KMS-11 (cell line): ENCODE measurements around the gene POLR1H.
"Not testable (repeated sequence)": the region's sequence is repeated elsewhere in the genome, so short reads cannot be mapped to it uniquely, and the experiment has no call there.

Experiments
- H2AFZ ChIP-seq: fragments of 200-600 bp; sonication (generic); 2 replicates; pipeline ENCODE4 v1.6.1; 2016; ENCODE audit warnings: antibody characterized with exemption, mixed run types, low read depth
- H3K27ac ChIP-seq: fragments of 200-600 bp; sonication (generic); 2 replicates; pipeline ENCODE4 v1.6.1; 2016; ENCODE audit warnings: mild to moderate bottlenecking, mixed run types
- H3K27me3 ChIP-seq: fragments of 200-600 bp; sonication (generic); 2 replicates; pipeline ENCODE4 v1.6.1; 2017; ENCODE audit warnings: mild to moderate bottlenecking, low read depth, mixed run types, moderate library complexity; ENCODE audit not compliant: insufficient read depth
- H3K36me3 ChIP-seq: fragments of 200-600 bp; sonication (generic); 2 replicates; pipeline ENCODE4 v1.6.1; 2017; ENCODE audit warnings: mild to moderate bottlenecking, mixed run types; ENCODE audit not compliant: insufficient read depth
- H3K4me1 ChIP-seq: fragments of 200-600 bp; sonication (generic); 2 replicates; pipeline ENCODE4 v1.6.1; 2016; ENCODE audit warnings: mild to moderate bottlenecking, low read depth, mixed run types; ENCODE audit not compliant: poor library complexity, severe bottlenecking
- H3K4me2 ChIP-seq: fragments of 200-600 bp; sonication (generic); 2 replicates; pipeline ENCODE4 v1.7.0; 2016; ENCODE audit warnings: mild to moderate bottlenecking, mixed run types
- H3K4me3 ChIP-seq: fragments of 200-600 bp; sonication (generic); IDR thresholded peaks from 2 replicates; pipeline ENCODE4 v1.6.1; 2017; ENCODE audit warnings: low read depth, low read length, mixed read lengths; ENCODE audit not compliant: insufficient read depth
- H3K79me2 ChIP-seq: fragments of 200-600 bp; sonication (generic); 2 replicates; pipeline ENCODE4 v1.6.1; 2016; ENCODE audit warnings: low read depth, mixed run types; ENCODE audit not compliant: insufficient read depth
- H3K9ac ChIP-seq: fragments of 200-600 bp; sonication (generic); 2 replicates; pipeline ENCODE4 v1.6.1; 2016; ENCODE audit warnings: mild to moderate bottlenecking, mixed run types
- H4K20me1 ChIP-seq: fragments of 200-600 bp; sonication (generic); 2 replicates; pipeline ENCODE4 v1.6.1; 2016; ENCODE audit warnings: mild to moderate bottlenecking, mixed run types; ENCODE audit not compliant: insufficient read depth
- CTCF ChIP-seq: fragments of 200-600 bp; sonication (generic); conservative IDR thresholded peaks from 2 replicates; pipeline ENCODE4 v1.6.1; 2017; ENCODE audit warnings: low read depth, mild to moderate bottlenecking, antibody characterized with exemption, low read length, moderate library complexity, mixed read lengths

Gene POLR1H

DNA sequence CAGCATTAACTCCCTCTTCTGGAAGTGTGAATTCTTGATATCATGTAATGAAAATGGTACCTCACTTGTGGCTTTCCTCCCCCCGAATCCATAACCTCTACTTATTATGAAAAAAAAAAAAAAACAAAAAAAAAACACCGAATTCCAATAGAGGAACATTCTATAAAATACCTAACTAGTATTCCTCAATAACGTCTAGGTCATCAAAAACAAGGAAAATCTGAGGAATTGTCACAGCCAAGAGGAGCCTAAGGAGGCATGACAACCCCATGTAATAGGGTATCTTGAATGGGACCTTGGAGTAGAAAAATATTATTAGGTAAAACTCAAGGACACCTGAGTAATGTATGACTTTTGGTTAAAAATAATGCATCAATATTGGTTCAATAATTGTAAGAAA is 38.9 kb upstream of the POLR1H start:
- no peak overlapping the region for H3K27ac ChIP-seq
- H3K9ac ChIP-seq = no peak overlapping the region
- no peaks in the 10 kb centered on the region for H3K79me2 ChIP-seq
- H3K27me3 ChIP-seq = no peaks in the 10 kb centered on the region
- H3K4me3 ChIP-seq = no peak overlapping the region
- no peak overlapping the region for H3K4me2 ChIP-seq
- peaks cover 9% of the 10 kb centered on the region for H3K4me1 ChIP-seq
- no peak overlapping the region for H2AFZ ChIP-seq
- H3K36me3 ChIP-seq = no peaks in the 10 kb centered on the region
- no peaks in the 10 kb centered on the region for H4K20me1 ChIP-seq
- no peak for TF ChIP-seq CTCF

GRCh38 chr6:30022712-30023111 is 38.4 kb upstream of the POLR1H start:
- H3K27me3 ChIP-seq, H3K79me2 ChIP-seq, H3K27ac ChIP-seq, H4K20me1 ChIP-seq, H3K36me3 ChIP-seq, H3K9ac ChIP-seq, H2AFZ ChIP-seq, H3K4me2 ChIP-seq, H3K4me1 ChIP-seq, H3K4me3 ChIP-seq: not testable (repeated sequence)

DNA sequence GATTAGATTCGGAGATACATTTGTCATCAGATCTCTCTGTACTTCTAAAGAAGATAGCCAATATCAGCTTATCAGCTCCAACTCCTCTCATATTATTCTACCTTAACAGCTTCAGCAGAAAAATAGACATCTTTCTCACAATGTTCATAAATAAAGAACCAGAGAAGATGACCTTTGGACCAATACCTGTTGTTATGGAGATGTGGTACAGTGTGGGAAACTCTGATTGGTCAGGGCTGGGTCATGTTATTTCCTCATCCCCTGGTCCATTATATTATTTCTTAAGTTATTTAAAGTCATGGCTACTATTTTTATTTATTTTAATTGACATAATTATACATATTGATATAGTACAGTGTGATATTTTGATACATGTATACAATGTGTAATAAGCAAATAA is 35.9 kb upstream of the POLR1H start:
- Histone ChIP-seq H3K4me2 (no peak overlapping the region), H3K36me3 (no peaks in the 10 kb centered on the region), H3K27ac (no peak overlapping the region), H3K4me3 (no peak overlapping the region), H4K20me1 (no peaks in the 10 kb centered on the region), H3K4me1 (peaks cover 9% of the 10 kb centered on the region), H3K9ac (no peak overlapping the region), H3K79me2 (no peaks in the 10 kb centered on the region), H3K27me3 (no peaks in the 10 kb centered on the region), H2AFZ (no peak overlapping the region)
- TF ChIP-seq CTCF = no peak

- H2AFZ ChIP-seq = no peak overlapping the region
- no peak overlapping the region for H3K9ac ChIP-seq
- H4K20me1 ChIP-seq = no peaks in the 10 kb centered on the region
- peaks cover 9% of the 10 kb centered on the region for H3K4me1 ChIP-seq
- no peaks in the 10 kb centered on the region for H3K36me3 ChIP-seq
- TF ChIP-seq CTCF = no peak
- no peak overlapping the region for H3K4me3 ChIP-seq
- H3K27me3 ChIP-seq = no peaks in the 10 kb centered on the region
- H3K27ac ChIP-seq = no peak overlapping the region
- H3K79me2 ChIP-seq = no peaks in the 10 kb centered on the region
- H3K4me2 ChIP-seq = no peak overlapping the region
Observed at GRCh38 chr6:30029588-30029987, 31.5 kb upstream of the POLR1H start.

DNA sequence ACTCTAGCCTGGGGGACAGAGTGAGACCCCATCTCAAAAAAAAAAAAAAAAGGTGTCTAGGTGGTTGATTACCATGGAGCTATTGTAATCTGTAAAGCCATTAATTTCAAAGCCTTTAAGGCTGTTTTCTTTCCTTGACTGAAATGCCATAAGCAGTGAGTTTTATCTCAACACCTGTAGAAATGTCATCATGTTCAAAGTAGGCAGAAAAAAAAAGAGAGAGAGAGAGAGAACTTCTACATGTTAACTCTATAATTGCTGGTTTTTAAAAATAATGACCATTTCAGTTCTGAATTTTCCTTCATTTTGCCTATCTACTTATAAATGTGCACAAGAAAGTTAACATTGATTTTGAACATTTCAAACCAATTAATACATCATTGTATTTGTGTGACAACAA is 29.7 kb upstream of the POLR1H start:
- H4K20me1 ChIP-seq = no peaks in the 10 kb centered on the region
- H3K27ac ChIP-seq = no peak overlapping the region
- no peak overlapping the region for H3K4me3 ChIP-seq
- no peaks in the 10 kb centered on the region for H3K36me3 ChIP-seq
- TF ChIP-seq CTCF = no peak
- H3K27me3 ChIP-seq = no peaks in the 10 kb centered on the region
- no peak overlapping the region for H3K4me2 ChIP-seq
- no peaks in the 10 kb centered on the region for H3K4me1 ChIP-seq
- H3K9ac ChIP-seq = no peak overlapping the region
- H3K79me2 ChIP-seq = no peaks in the 10 kb centered on the region
- no peak overlapping the region for H2AFZ ChIP-seq

DNA sequence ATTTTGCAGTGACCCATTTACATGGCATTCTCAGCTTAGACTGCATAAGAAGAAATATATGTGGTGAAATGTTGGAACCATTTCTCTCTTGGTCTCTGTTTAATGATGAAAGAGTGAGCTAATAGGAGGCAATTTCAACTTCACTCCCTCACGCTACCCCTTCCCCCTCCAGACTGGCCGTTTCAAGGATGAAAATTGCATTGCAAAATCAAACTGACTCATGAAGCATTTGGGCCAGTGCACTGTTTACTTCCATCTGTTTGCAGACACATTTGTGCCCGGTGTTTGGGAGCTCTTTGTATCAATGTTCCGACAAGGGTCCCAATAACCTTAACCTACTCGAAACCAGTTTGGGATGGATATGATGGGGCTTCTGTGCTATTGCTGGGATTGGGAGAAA is 27.6 kb upstream of the POLR1H start:
- H3K4me1 ChIP-seq, H3K27me3 ChIP-seq, H3K4me3 ChIP-seq, H3K27ac ChIP-seq, H3K9ac ChIP-seq, H2AFZ ChIP-seq, H3K36me3 ChIP-seq, H4K20me1 ChIP-seq, H3K79me2 ChIP-seq, H3K4me2 ChIP-seq: not testable (repeated sequence)
